ENCODE data around the gene NR1D1.

Gene NR1D1

DNA sequence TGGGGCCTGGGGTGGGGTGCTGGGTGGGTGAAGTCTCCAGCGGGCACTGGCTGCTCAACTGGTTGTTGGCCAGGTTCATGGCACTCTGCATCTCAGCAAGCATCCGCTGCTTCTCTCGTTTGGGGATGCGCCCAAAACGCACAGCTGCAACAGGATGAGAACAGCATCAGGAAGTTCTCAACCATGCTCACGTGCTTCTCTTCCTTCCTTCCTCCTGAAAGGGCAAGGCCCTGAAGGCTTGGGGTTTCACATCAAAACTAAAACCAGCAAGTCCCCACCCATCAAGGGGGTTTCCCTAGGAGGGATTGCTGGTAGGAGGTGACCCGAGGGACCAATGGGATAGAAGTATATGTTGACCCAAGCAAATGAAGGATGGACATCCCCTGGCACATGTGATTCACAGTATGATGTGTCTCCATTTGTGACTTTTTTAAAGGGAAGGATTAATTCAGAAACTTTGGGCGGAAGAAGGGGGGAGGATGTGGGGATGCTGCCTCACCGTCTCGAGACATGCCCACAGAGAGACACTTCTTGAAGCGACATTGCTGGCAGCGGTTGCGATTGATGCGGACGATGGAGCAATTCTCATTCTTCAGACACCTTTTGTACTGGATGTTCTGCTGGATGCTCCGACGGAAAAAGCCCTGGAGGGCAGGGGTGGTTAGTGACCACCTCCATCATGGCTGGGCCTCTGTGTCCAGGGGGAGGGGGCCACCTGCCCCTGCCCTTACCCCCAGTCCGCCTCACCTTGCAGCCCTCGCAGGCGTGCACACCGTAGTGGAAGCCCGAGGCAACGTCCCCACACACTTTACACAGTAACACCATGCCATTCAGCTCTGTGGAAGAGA is 4.2 kb downstream of the NR1D1 start:
- TF ChIP-seq POLR2A (IDR thresholded peaks at IDR 0.05; ENCODE audit: low read length): no peak
- TF ChIP-seq GATA1 (IDR thresholded peaks at IDR 0.05; ENCODE audit: low read depth, low read length): no peak
- no peak for DNase-seq

DNA sequence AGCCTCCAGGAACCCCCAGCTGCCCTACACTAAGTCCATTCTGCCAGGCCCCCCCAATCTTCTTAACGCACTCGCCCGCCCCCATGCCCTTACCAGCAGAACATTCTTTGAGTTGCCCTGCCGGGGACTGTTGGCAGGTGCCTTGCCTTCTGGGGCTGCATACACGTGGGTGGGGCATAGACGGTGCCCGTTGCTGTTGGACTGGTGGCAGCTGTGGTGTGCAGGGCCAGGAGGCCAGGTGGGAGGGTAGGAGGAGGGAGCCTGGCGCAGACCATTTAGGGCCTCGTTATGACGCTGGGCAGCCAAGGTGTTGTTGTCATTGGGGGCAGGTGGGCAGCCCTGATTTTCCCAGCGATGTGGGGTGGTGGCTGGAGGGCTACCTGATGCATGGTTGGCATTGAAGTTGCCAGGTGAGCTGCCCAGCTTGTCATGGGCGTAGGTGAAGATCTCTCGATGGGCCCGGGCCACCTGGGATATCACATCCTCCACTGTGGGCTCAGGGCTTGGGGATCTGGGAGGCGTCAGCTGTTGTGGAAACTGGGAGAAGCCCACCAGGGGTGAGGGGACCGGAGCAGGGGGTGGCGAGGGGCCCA is 4.9 kb downstream of the NR1D1 start:
- DNase-seq: no peak
- TF ChIP-seq GATA1 (IDR thresholded peaks at IDR 0.05; ENCODE audit: low read depth, low read length): no peak
- no peak for TF ChIP-seq POLR2A (IDR thresholded peaks at IDR 0.05; ENCODE audit: low read length)

DNA sequence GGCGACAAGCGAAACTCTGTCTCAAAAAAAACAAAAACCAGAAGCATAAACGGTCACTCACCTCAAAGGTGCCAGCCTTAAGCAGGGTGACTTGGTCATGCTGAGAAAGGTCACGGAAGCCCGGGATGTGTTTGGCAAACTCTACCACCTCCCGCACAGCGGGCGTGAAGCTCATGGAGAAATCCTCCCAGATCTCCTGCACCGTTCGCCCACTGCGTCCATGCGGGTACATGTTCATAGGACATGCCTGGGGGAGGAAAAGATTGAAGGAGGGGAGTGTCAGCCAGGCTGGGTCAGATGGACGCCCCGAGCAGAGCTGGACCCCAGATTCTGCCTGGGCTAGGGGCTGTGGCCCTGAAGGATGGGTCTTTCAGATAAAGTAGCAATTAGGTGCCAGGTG is 5.5 kb downstream of the NR1D1 start:
- TF ChIP-seq POLR2A (IDR thresholded peaks at IDR 0.05; ENCODE audit: low read length) (no peak), GATA1 (IDR thresholded peaks at IDR 0.05; ENCODE audit: low read depth, low read length) (no peak)
- no peak for DNase-seq

DNA sequence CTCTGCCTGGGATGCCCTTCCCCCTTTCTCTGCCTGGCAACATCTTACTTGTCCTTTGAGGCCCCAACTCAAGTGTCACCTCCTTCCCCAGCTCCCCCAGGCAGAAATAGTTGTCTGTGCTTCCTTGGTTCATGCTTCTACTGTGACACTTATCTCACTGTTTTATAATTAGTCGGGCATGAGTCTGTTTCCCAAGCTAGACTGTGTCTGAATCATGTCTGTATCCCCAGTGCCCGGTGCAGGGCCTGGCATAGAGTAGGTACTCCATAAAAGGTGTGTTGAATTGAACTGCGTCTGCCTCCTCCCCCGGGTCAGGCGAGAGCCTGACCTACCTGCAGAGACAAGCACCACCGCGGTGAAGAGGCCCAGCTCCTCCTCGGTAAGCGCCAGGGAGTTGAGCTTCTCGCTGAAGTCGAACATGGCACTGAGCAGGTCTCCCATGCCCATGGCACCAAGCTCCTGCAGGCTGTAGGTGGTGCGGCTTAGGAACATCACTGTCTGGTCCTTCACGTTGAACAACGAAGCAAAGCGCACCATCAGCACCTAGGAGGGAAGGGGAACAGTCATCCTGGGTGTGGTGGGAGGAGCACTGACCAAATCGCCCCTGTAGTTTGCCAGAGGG is 6.7 kb downstream of the NR1D1 start:
- DNase-seq: no peak
- TF ChIP-seq POLR2A (IDR thresholded peaks at IDR 0.05; ENCODE audit: low read length): no peak
- no peak for TF ChIP-seq GATA1 (IDR thresholded peaks at IDR 0.05; ENCODE audit: low read depth, low read length)

DNA sequence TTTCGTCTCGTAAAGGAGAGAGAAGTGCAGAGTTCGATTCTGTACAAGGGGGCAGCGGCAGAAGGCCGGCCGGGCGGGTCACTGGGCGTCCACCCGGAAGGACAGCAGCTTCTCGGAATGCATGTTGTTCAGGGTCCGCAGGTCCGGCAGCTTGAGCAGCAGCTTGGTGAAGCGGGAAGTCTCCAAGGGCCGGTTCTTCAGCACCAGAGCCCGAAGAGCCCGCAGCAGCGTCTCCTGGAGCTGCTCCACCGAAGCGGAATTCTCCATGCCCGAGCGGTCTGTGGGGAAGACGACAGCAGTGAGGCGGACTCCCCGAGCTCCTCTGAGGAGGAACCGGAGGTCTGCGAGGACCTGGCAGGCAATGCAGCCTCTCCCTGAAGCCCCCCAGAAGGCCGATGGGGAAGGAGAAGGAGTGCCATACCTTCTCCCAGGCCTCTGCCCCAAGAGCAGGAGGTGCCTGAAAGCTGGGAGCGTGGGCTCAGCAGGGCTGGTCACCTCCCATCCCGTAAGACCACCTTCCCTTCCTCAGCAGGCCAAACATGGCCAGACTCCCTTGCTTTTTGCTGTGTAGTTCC is 7.3 kb downstream of the NR1D1 start:
- TF ChIP-seq POLR2A (IDR thresholded peaks at IDR 0.05; ENCODE audit: low read length) (no peak), GATA1 (IDR thresholded peaks at IDR 0.05; ENCODE audit: low read depth, low read length) (no peak)

DNA sequence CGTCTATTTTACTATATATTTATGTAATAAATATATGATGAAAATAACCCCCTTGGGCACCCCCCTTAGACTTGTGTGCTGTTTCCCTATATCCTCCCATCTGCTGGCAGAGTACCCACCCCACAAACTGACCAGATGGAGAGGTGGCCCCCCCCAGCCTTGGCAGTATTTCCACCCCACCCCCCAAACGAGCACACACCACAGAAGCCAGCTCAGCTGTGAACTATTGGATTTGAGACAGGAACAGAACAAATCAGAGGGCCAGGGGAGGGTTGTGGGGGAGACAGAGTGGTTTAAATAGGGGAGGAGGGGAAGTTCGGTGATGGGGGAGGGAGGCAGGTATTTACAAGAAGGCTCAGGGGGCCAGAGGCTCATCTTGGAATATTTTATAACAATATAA is 7.8 kb downstream of the NR1D1 start:
- no peak for DNase-seq
- TF ChIP-seq POLR2A (IDR thresholded peaks at IDR 0.05; ENCODE audit: low read length) (no peak), GATA1 (IDR thresholded peaks at IDR 0.05; ENCODE audit: low read depth, low read length) (no peak)

More for the DNA sequence above, 7.3 kb downstream of the NR1D1 start:
- DNase-seq: no peak

DNA sequence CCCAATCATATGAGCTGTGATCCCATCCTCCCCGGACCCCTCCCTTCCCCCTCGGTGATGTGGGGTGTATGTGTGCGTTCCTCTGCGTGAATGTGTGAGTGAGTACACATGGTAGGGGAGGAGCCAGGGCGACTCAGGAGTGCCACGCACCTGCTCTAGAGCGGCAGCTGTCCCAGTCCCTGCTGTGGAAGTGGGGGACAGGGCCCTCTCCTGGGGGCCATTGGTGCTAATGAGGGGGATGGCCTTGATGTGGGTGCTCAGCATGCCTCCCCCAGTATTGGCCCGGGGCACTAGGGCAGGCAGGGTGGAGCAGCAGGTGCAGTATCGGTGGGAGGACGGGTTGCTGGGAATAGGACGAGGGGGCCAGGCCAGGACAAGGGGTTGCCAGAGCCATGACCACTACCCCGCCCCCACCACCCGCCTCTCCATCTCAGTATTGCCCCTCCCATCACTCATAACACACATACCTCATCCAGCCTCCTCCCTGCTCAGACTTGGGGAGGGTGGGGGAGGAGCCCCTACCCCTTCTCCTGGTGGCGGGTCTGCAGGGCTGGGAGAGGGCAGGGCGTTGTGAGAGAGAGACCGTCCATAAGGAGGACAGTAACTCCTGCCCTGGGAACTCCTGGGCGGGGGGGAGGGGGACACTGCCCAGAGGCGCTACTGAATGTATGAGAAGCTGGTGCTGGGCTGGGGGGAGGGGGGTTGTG is 8.5 kb downstream of the NR1D1 start:
- TF ChIP-seq POLR2A (IDR thresholded peaks at IDR 0.05; ENCODE audit: low read length) (no peak), GATA1 (IDR thresholded peaks at IDR 0.05; ENCODE audit: low read depth, low read length) (no peak)
- no peak for DNase-seq

DNA sequence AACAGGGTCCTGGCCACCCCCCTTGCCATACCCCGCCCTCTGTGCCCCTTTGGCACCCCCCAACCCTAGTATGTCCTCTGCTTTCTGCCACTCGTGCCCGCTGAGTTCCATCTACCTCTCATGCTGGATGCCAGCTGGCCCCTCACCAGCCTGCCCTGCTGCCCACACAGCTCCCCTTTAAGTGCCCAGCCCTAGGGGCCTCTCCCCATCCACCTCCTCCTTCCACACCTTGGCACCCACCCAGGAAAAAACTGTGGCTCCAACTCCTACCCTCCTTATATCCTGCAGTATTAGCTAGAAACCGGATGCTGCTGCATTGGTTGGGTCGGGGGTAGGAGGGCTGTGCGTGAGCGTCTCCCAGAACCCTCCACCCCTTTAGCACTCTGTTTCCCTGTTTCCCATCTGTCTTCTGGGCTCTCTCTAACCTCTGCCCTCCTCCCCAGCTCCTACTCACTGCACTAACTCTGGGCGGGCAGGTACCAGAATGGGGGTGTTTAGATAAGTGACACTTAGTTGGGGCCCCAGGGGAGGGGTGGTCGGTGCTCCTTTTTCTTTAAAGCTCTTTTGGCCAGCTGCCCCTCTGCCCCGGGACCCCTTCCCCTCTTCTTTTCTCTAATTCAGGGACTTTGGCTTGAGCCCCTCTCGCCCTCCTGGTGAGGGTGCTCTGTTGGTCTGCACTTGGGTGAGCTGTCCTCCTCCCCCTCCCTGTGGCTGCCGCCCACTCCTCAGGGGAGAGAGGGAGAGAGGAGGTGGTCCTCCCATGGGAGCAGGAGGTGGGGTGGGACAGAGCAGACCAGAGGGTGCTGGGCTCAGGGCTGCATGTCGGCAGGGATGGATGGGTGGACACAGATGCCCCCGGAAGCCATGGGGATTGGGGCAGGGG is 9.9 kb downstream of the NR1D1 start:
- TF ChIP-seq GATA1 (IDR thresholded peaks at IDR 0.05; ENCODE audit: low read depth, low read length) (no peak), POLR2A (IDR thresholded peaks at IDR 0.05; ENCODE audit: low read length) (no peak)
- DNase-seq: no peak

DNA sequence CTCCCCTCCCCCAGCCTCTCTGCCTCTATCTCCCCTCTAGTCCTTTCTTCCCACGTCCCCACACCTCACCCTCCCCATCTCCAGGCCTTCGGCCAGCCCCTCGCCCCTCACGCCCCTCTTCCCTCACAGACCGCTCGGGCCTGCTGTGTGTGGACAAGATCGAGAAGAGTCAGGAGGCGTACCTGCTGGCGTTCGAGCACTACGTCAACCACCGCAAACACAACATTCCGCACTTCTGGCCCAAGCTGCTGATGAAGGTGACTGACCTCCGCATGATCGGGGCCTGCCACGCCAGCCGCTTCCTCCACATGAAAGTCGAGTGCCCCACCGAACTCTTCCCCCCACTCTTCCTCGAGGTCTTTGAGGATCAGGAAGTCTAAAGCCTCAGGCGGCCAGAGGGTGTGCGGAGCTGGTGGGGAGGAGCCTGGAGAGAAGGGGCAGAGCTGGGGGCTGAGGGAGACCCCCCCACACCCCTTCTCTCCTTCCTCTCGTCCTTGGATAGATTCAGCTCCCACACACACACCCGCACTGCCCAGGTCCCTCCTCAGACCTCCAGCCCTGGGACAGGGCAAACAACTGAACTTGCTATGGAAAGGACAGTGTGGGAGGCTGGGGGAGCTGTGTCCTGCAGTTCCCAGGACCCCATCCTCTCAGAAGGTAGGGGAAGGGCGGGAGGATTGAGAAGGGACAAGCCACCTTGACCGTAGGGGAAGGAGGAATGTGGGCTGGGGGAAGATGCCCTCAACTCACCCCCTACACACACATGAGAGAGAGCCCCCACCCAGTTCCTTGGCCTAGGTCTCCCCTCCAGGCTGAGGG is 11.1 kb downstream of the NR1D1 start:
- TF ChIP-seq POLR2A (IDR thresholded peaks at IDR 0.05; ENCODE audit: low read length) (no peak), GATA1 (IDR thresholded peaks at IDR 0.05; ENCODE audit: low read depth, low read length) (no peak)
- DNase-seq: no peak

DNA sequence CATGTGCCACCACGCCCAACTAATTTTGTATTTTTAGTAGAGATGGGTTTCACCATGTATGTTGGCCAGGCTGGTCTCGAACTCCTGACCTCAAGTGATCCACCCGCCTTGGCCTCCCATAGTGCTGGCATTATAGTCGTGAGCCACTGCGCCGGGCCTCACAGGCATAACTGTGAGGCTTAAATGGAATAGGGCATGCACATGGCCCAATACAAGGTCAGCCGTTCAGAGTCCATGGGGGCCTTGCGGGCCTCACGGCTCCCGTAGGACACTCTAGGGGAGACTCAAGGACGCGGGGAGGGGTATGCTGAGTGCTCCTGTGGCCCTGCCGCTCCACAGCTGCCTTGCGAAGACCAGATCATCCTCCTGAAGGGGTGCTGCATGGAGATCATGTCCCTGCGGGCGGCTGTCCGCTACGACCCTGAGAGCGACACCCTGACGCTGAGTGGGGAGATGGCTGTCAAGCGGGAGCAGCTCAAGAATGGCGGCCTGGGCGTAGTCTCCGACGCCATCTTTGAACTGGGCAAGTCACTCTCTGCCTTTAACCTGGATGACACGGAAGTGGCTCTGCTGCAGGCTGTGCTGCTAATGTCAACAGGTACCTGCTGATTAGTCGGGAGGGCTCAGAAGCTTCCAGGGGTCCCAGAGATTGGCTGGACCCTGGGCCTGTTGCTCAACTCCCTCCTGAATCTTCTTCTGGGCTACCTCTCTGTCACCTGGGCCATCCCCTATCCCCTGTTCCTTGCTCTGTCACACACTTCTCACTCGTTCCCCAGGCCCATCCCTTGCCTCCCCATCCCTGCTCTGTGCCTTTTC is 12.3 kb downstream of the NR1D1 start:
- DNase-seq: no peak
- TF ChIP-seq POLR2A (IDR thresholded peaks at IDR 0.05; ENCODE audit: low read length) (no peak), GATA1 (IDR thresholded peaks at IDR 0.05; ENCODE audit: low read depth, low read length) (no peak)

DNA sequence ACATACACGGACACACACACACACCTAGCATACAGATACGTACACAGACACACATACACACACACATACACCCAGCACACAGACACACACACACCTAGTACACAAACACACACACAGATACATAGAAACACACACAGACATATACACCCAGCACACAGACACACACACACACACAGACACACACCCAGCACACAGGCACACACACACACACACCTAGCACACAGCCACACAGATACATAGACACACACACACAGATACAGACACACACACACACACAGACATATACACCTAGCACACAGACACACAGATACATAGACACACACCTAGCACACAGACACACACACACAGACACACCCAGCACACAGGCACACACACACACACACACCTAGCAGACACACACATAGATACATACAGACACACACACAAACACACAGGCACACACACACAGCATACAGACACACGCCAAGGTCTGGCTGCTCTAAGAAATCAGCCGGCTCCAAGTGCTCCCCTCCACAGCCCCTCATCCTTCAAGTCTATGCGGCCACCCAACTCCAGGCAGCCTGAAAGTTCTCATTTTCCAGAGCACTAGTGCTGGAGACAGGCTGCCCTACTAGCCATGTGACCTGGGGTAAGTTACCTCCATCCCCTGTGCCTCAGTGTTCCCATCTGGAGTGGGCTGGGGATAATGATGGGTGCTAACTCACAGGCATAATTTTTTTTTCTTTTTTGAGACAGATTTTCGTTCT is 13.2 kb downstream of the NR1D1 start:
- TF ChIP-seq POLR2A (IDR thresholded peaks at IDR 0.05; ENCODE audit: low read length) (no peak), GATA1 (IDR thresholded peaks at IDR 0.05; ENCODE audit: low read depth, low read length) (no peak)
- DNase-seq: no peak
